CD4-positive, alpha-beta T cell treated with Interleukin-12 subunit alpha and Interleukin-12 subunit beta, for 1 hour (primary cell): ENCODE measurements around the gene LARP1.
"Not testable (repeated sequence)": the region's sequence is repeated elsewhere in the genome, so short reads cannot be mapped to it uniquely, and the experiment has no call there.

ENCODE experiments used
- DNase-seq: peaks from one replicate; pipeline ENCODE4 v3.0.0-alpha.2; 2020

The LARP1 gene

GRCh38 chr5:154736372-154736771, 18.8 kb upstream of the LARP1 start:
- DNase-seq: not testable (repeated sequence)

- DNase-seq: no peak
These were observed 17.4 kb upstream of the LARP1 start for GRCh38 chr5:154737667-154738320.

- no peak for DNase-seq
These were observed 14.7 kb upstream of the LARP1 start for GRCh38 chr5:154740483-154740882.

- no peak for DNase-seq
These were observed 14.2 kb upstream of the LARP1 start for GRCh38 chr5:154740957-154741356.

GRCh38 chr5:154741415-154741814, 13.8 kb upstream of the LARP1 start:
- DNase-seq: no peak

- DNase-seq: no peak
These were observed 11.4 kb upstream of the LARP1 start for GRCh38 chr5:154743812-154744211.

- no peak for DNase-seq
These were observed 9.8 kb upstream of the LARP1 start for GRCh38 chr5:154745349-154745748.

- DNase-seq: no peak
These were observed 5.7 kb upstream of the LARP1 start for GRCh38 chr5:154749491-154749890.

- not testable (repeated sequence) for DNase-seq
These were observed 4.5 kb upstream of the LARP1 start for GRCh38 chr5:154750641-154751040.

- DNase-seq: no peak
These were observed 3.3 kb upstream of the LARP1 start for GRCh38 chr5:154751854-154752253.

- DNase-seq: no peak
These were observed 1.4 kb upstream of the LARP1 start for GRCh38 chr5:154753792-154754191.

- DNase-seq: peak; percentile 99
These were observed 467 bp upstream of the LARP1 start for GRCh38 chr5:154754460-154755360.

GRCh38 chr5:154756009-154756867, 1.1 kb downstream of the LARP1 start:
- peak; percentile 32 for DNase-seq

- peak; percentile 52 for DNase-seq
These were observed 2.0 kb downstream of the LARP1 start for GRCh38 chr5:154756868-154757813.

GRCh38 chr5:154757814-154758406, 2.7 kb downstream of the LARP1 start:
- DNase-seq: peak; percentile 44

GRCh38 chr5:154758493-154758892, 3.3 kb downstream of the LARP1 start:
- DNase-seq: no peak

- no peak for DNase-seq
These were observed 3.8 kb downstream of the LARP1 start for GRCh38 chr5:154758977-154759376.

- DNase-seq: not testable (repeated sequence)
These were observed 4.7 kb downstream of the LARP1 start for GRCh38 chr5:154759868-154760267.

GRCh38 chr5:154761046-154761736, 6.0 kb downstream of the LARP1 start:
- DNase-seq: peak; percentile 34

- DNase-seq: no peak
These were observed 7.1 kb downstream of the LARP1 start for GRCh38 chr5:154762261-154762660.

GRCh38 chr5:154762700-154763099, 7.5 kb downstream of the LARP1 start:
- no peak for DNase-seq
